Chondrocyte (in vitro differentiated cells): ENCODE data around the gene PLXNC1. TPM values are rescaled to one million over a fixed set of nuclear protein-coding genes. Genes with fewer than 3 reads are reported as not detected.

Experiments used
- DNase-seq: peaks from one replicate; pipeline ENCODE4 v3.0.0; 2021; ENCODE audit warnings: mixed read lengths, low spot score
- H3K27ac Mint-ChIP-seq: one replicate; pipeline ENCODE4 v1.8.0; 2021; ENCODE audit warnings: mild to moderate bottlenecking, moderate library complexity, mixed read lengths; ENCODE audit not compliant: unreplicated experiment
- H3K27me3 Mint-ChIP-seq: 2 replicates; pipeline ENCODE4 v1.8.0; 2021; ENCODE audit warnings: low read depth, mixed read lengths
- H3K36me3 Mint-ChIP-seq: 2 replicates; pipeline ENCODE4 v1.8.0; 2021; ENCODE audit warnings: low read depth, mixed read lengths
- H3K4me1 Mint-ChIP-seq: 2 replicates; pipeline ENCODE4 v1.8.0; 2021; ENCODE audit warnings: low read depth, mild to moderate bottlenecking, mixed read lengths
- H3K4me3 Mint-ChIP-seq: one replicate; pipeline ENCODE4 v1.8.0; 2021; ENCODE audit warnings: mild to moderate bottlenecking, moderate library complexity, mixed read lengths; ENCODE audit not compliant: unreplicated experiment
- H3K9me3 Mint-ChIP-seq: 2 replicates; pipeline ENCODE4 v1.8.0; 2021; ENCODE audit warnings: low read depth, mixed read lengths
- total RNA-seq: library from RNA; stranded (reverse); gene quantifications from 3 replicates; pipeline ENCODE4 v1.2.1, GENCODE V29; 2021
- TF ChIP-seq, protein P1 (sequence below): fragments of 200-600 bp; sonication (generic); IDR thresholded peaks from 2 replicates; pipeline ENCODE4 v1.5.0; 2021; ENCODE audit warnings: antibody characterized with exemption, mild to moderate bottlenecking, moderate library complexity

Gene PLXNC1
- total RNA-seq, 1 donor from 2014 or later: 0.67 TPM

DNA sequence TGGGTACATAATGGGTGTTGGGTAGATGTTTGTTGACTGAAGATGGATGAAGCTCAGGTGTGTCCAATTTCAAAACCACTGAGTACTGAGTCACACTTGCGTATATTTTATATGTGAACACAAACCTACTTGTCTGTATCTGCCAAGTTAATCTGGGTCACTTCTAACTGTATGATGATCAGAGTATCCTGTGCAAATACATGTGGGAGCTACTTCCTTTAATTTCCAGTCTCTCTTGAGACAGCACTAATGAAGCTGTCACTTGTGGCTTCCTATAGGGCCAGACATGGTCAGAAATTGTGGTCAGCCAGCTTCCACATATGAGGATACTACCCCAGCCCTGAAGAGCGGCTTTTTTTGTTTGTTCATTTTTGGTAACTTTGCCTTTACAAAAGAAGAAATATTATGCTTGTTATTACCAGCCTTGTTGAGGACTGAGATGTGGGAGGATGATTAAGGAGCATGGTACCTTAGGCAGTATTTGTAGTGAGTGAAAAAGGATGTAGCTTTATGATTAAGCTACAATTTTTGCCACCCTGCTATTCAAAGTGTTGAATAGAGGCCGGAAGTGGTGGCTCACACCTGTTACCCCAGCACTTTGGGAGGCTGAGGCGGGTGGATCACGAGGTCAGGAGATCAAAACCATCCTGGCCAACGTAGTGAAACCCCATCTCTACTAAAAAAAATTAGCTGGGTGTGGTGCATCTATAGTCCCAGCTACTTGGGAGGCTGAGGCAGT is 32.4 kb downstream of the PLXNC1 start:
- Mint-ChIP-seq H3K27ac (no peak overlapping the region), H3K9me3 (peaks cover 13% of the 10 kb centered on the region), H3K4me3 (no peak overlapping the region), H3K27me3 (no peaks in the 10 kb centered on the region), H3K4me1 (peaks cover 16% of the 10 kb centered on the region), H3K36me3 (peaks cover 5% of the 10 kb centered on the region)
- DNase-seq: no peak
- TF ChIP-seq, protein P1, sequence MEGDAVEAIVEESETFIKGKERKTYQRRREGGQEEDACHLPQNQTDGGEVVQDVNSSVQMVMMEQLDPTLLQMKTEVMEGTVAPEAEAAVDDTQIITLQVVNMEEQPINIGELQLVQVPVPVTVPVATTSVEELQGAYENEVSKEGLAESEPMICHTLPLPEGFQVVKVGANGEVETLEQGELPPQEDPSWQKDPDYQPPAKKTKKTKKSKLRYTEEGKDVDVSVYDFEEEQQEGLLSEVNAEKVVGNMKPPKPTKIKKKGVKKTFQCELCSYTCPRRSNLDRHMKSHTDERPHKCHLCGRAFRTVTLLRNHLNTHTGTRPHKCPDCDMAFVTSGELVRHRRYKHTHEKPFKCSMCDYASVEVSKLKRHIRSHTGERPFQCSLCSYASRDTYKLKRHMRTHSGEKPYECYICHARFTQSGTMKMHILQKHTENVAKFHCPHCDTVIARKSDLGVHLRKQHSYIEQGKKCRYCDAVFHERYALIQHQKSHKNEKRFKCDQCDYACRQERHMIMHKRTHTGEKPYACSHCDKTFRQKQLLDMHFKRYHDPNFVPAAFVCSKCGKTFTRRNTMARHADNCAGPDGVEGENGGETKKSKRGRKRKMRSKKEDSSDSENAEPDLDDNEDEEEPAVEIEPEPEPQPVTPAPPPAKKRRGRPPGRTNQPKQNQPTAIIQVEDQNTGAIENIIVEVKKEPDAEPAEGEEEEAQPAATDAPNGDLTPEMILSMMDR: no peak

DNA sequence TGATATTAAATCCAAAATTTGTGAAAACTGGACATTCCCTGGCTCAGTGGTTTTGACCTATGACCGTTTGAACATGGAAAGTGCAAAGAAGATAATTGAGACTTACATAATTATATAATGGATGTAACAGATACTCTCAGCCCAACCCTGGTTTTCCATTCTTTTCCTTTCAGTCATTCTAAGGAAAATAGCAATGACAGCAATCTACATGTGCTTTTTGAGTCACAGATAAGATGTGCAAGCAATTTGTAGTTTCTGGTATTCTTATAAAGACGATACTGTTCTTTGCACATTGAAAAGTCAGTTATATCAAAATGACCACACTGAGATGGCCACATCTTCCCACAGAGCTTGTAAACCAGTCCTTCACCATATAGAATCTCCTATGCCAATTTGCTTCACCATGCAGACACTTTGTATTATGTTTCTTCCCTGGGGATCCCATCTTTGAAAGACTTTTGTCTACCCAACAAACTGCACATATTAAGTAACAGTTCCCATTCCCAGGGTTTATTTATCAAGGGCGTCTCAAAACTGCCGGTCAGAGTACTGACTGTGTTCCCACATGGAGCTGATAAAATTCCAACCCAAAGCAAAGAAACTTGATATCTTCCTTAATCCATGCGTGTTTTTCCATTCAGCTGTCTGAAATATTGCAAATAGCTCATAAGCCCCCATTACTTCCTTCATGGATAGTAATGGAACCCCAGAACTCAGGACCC is 34.8 kb downstream of the PLXNC1 start:
- DNase-seq: no peak
- H3K9me3 Mint-ChIP-seq: peaks cover 3% of the 10 kb centered on the region
- H3K4me3 Mint-ChIP-seq: no peak overlapping the region
- H3K27ac Mint-ChIP-seq: peak overlapping the region; percentile 10
- H3K36me3 Mint-ChIP-seq: peaks cover under 1% of the 10 kb centered on the region
- TF ChIP-seq, protein P1: no peak
- peaks cover 11% of the 10 kb centered on the region for H3K4me1 Mint-ChIP-seq
- H3K27me3 Mint-ChIP-seq: peaks cover 2% of the 10 kb centered on the region

DNA sequence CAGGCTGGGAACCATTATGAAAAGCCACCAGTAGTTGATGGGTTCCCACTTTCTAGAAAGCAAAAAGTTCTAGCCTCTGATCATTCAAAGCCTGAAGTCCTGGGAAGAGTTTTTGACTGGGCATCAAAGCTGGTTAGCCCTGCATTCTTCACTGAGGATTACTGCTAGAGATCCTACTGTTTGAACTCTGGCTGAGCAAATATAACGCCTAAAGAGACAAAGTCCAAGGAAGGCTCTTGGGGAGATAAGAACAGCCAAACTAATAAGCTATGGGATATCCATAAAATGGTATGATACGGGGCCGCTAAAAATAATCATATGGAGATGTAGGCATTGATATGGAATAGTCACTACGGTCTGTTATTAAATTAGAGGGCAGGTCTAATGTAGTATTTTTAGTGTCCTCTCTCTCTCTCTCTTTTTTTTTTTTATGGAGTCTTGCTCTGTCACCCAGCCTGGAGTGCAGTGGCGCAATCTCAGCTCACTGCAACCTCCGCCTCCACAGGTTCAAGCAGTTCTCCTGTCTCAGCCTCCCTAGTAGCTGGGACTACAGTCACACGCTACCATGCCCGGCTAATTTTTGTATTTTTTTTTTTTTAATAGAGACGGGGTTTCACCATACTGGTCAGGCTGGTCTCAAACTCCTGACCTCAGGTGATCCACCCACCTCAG is 35.5 kb downstream of the PLXNC1 start:
- no peak for DNase-seq
- no peak overlapping the region for H3K27ac Mint-ChIP-seq
- no peaks in the 10 kb centered on the region for H3K36me3 Mint-ChIP-seq
- H3K4me3 Mint-ChIP-seq: no peak overlapping the region
- H3K27me3 Mint-ChIP-seq: peaks cover 2% of the 10 kb centered on the region
- TF ChIP-seq, protein P1: no peak
- no peaks in the 10 kb centered on the region for H3K9me3 Mint-ChIP-seq
- peaks cover 11% of the 10 kb centered on the region for H3K4me1 Mint-ChIP-seq

DNA sequence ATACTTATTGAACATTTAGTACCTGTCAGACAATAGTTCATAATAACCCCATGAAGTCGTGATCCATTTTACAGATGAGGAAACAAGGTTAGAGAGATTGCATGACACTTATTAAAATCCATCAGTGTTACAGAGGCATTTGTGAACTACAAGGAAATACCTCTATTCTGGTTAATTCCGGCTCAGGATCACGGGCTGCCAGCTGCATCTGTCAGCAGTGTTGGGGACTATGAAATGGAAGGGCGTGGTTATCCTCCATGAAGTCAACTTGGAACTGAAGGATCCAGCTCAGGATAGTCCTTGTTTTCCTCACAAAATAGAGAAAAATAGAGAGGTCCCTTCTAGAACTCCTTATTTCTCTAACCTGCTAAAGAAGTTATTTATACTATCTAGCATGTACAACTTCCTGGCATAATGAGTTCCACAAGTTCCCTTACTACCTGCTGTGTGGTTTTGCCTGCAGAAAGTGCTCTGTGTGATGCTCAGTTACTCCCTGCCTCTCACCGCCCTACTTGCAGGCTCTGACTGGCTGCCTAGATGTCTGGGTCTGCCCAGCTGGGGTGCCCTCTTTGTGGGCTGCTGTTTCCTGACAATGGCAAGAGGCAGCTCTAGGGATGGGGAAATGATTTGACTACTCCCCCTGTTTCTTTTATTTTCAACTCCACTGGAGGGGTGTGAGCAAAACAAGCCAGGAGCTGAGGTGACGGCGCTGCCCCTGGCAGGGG is 36.8 kb downstream of the PLXNC1 start:
- H3K27me3 Mint-ChIP-seq: peaks cover 2% of the 10 kb centered on the region
- no peaks in the 10 kb centered on the region for H3K36me3 Mint-ChIP-seq
- H3K27ac Mint-ChIP-seq: no peak overlapping the region
- H3K4me1 Mint-ChIP-seq: peaks cover 11% of the 10 kb centered on the region
- H3K4me3 Mint-ChIP-seq: no peak overlapping the region
- no peaks in the 10 kb centered on the region for H3K9me3 Mint-ChIP-seq
- DNase-seq: no peak
- TF ChIP-seq, protein P1: no peak

DNA sequence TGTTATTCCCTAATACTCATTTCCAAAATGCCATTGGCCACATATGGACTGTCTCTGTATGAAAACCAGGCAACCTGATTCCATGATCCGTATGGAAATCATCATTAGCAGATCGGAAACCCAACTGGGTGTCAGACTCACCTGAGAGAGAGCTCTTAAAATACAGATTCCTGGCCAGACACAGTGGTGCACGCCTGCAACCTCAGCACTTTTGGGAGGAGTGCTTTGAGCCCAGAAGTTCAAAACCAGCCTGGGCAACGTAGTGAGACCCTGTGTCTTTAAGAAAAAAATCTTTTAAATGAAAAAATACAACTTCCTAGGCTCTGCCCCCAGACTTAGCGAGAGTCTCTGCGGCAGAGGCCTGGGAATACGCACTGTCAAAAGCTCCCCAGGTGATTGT is 37.4 kb downstream of the PLXNC1 start:
- no peak overlapping the region for H3K4me3 Mint-ChIP-seq
- H3K27me3 Mint-ChIP-seq: peaks cover 2% of the 10 kb centered on the region
- peaks cover 11% of the 10 kb centered on the region for H3K4me1 Mint-ChIP-seq
- peaks cover 3% of the 10 kb centered on the region for H3K9me3 Mint-ChIP-seq
- DNase-seq: no peak
- no peak overlapping the region for H3K27ac Mint-ChIP-seq
- TF ChIP-seq, protein P1: no peak
- H3K36me3 Mint-ChIP-seq: no peaks in the 10 kb centered on the region
